ENCODE measurements around the gene DOCK10.

DOCK10 gene

DNA sequence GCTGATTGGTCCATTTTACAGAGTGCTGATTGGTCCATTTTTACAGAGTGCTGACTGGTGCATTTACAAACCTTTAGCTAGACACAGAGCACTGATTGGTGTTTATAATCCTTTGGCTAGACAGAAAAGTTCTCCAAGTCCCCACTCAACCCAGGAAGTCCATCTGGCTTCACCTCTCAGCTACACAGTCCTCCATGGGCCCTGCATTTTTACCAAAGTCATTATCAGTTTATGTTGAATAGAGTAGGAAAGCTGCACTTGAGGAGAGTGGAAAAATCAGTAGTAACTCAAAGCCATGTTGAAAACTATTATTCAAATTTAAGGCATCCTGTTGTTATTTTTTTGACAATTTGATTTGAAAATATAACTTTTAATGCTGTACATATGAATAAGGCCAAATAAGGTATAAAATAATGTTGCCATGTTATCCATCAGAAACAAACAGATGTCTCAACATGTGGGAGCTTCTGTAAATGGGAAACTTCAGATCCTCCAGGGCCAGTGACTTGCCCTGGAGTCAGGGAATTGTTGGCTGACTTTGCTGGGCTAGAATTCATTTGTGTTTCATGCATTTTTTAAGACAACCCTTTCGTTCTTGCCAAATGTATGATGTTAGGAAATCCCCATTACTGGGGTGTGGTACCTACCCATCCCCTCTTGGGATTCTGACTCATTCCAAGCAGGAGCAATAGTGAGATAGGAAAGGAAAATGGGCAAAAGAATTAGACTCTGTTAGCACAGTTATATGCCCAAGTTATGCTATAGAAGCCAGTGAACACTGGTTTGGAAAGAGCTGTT is 288.3 kb downstream of the DOCK10 start:
- DNase-seq, result no peak

DNA sequence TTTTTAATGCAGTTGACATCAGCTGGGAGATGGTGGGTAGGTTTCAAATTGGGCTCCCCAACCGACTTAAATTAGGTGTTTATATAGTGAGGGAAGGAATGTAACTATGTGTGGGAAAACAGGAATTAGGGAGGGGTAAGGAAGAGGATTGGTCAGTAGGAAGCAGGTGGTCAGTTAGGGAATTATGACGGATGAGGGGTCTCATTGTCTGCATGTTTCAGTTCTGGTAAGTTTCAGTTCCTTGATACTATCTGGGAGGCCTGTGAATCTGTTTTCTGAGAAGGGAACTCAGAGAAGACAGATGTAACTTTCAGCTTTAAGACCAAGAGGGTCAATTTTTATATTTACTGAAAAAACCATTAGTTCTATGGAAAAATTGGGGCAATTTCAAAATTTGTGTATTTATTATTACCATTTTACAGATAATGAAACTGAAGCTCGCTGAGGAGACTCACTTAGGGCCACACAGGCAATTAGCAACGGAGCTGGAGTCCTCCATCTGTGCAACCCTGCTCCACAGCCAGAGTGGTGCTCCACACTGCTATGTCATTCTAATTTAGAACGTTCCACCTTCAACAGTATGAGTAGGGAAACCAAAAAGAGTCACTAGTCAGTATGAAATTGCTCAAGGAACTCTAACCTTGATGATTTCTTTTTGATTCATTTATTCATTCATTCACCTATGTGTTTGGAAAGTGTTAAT is 290.1 kb downstream of the DOCK10 start:
- DNase-seq, result no peak

DNA sequence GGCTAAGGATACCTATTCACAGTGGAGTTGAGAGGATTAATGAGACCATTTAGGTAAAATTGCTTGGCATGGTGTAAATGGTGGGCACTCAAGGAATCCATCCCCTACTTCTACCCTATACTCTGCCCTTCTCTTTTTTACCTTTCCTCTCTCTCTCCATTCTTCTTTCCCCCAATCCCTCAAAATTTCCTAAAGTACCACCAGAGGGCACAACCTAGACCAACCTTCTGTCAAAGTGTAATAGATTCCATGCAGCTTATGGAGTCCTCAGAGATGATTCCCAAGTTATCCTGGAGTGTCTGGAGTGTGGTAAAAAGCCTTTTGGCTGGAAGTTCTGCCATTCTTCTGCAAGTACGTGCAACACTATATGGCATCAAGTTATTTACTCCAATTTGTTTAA is 293.1 kb downstream of the DOCK10 start:
- no peak for DNase-seq

DNA sequence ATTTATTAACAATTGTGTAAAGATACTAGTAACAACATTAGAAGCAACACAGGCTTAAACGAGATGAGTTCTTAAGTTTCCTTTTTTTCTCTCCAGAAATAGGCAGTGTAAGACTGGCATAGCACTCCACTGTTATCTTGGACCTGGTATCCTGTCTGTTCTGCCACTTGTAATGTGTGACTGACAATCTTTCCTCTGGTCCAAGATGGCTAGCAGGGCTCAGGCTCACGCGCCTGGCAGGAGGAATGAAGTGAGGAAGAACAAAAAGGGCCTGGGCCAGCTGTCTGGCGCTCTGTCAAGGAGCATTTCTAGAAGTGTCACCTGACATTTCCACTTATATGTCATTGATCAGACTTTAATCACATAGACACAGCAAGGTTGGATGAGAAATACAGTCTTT is 294.5 kb downstream of the DOCK10 start:
- DNase-seq, result no peak

GRCh38 chr2:224736227-224736626 is 306.0 kb downstream of the DOCK10 start:
- no peak for DNase-seq

- no peak for DNase-seq
Observed at GRCh38 chr2:224734949-224735348, 307.3 kb downstream of the DOCK10 start.

DNA sequence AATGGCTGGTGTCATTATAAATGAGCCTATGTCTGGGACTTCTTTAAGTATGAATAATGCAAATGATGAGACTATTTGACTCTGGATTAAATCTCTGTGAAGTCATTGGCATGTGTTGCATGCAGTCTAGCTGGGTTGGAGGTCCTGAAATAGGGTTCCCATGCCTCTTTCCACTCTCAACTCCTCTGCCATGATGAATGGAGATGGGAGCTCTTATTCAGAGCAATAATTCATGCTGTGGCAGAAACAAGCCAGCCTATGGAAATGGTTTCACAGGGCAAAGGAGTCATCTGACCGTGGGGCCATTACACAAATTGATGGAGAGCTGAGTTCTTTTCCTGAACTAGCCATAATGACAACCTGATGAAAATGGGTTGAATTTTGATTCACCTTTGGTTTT is 310.6 kb downstream of the DOCK10 start:
- DNase-seq, result no peak

DNA sequence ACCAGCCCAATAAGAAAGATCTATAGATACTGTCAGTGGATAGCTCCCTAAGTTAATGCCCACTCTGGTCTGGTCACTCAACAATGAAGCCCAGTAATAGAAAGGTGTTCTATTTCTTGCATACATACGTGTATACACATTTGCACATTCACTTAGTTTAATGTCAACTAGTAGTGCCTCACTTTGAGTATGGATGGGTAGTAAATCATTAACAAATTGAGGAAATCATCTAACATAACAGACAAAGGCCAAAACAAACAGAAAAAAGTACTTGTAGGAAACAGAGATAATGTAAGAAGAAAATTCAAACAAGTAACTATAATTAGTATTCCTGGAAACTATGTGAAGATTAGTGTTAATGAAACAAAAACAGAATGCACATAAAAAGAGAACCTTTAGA is 312.8 kb downstream of the DOCK10 start:
- no peak for DNase-seq

DNA sequence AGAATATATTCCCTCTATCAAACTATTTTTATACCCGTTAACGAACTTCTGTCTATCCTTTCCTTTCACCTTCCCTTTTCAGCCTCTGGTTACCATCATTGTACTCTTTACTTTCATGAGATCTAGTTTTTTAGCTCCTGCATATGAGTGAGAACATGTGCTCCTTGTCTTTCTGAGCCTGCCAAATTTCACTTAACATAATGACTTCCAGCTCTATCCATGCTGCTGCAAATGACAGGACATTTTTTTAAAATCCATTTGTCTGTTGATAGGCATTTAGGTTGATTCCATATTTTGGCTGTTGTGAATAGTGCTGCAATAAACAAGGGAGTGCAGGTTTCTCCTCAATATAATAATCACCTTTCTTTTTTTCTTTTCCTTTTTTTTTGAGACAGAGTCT is 317.9 kb downstream of the DOCK10 start:
- no peak for DNase-seq

GRCh38 chr2:224723586-224724217 is 318.6 kb downstream of the DOCK10 start:
- no peak for DNase-seq

DNA sequence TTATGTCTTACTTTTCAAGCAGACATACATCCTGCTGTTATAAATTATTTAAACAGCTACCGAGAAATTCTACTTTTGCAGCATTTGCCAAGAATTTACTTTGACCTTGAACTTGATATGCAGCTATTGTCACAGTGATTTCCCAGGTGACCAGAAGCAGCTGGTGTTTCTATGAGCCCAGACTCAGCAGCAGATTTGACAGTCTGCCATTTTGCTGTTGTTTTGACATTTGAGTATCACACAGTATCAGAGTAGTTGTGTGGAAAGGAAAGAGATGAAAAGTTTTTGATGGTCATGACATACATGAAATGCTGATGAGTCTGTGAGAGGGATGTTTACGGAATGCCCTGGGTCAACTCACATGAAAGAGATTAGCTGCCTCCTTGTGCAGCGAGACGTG is 319.5 kb downstream of the DOCK10 start:
- DNase-seq, result no peak

DNA sequence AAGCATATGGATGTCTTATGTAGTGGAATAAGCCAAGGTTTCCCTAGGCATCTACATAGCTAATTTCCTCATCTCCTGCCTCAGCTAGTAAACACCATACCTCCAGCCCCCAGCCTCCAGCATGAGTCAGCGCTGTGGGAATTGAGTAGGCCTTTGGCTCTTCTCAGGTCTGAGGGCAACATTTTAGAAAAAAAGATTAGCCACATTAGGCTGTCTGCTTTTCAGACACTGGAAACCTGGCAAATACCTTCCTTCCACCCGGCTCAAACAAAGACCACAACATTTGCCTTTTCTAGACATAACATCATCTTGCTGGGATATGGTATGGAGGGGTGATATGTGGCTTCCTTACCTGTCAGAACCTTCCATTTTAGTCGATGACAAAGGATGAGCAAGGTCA is 320.0 kb downstream of the DOCK10 start:
- no peak for DNase-seq

- no peak for DNase-seq
Observed at GRCh38 chr2:224716921-224717320, 325.3 kb downstream of the DOCK10 start.

DNA sequence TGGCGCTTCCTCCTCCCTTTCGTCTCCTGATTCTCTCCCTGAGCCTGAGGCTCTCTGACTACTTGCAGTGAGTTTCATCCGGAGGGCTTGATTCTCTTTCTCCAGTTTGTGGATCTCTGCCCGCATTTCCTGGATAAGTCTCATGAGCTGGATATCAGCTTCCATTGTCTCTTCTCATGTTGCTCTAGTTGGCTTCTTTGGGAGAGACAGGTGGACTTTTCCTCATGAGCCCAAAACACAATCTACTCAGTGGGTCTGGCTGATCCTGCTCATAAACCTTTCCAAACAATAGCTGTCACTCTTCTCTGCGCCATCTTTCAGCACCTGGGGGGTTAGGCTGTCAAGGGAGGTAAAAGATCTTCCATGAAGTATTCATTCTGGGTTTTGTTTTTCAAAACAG is 326.1 kb downstream of the DOCK10 start, which contains the start of gene CCDC195:
Gene CCDC195 (minus strand): TSS at position 165 of the 400 bp plus-strand sequence. CDS start 0 bp downstream, at position 165.
- DNase-seq, result no peak
